Stimulated activated CD8-positive, alpha-beta memory T cell treated with anti-CD3 and anti-CD28 coated beads, Interleukin-15, amount 100 ng/mL, for 24 hours (primary cell): ENCODE measurements around the gene TGFB2.
"Not testable (repeated sequence)": the region's sequence is repeated elsewhere in the genome, so short reads cannot be mapped to it uniquely, and the experiment has no call there.

ENCODE experiments used
- DNase-seq: peaks from one replicate; pipeline ENCODE4 v3.0.0-alpha.2; 2020; ENCODE audit warnings: low read depth

TGFB2 gene

DNA sequence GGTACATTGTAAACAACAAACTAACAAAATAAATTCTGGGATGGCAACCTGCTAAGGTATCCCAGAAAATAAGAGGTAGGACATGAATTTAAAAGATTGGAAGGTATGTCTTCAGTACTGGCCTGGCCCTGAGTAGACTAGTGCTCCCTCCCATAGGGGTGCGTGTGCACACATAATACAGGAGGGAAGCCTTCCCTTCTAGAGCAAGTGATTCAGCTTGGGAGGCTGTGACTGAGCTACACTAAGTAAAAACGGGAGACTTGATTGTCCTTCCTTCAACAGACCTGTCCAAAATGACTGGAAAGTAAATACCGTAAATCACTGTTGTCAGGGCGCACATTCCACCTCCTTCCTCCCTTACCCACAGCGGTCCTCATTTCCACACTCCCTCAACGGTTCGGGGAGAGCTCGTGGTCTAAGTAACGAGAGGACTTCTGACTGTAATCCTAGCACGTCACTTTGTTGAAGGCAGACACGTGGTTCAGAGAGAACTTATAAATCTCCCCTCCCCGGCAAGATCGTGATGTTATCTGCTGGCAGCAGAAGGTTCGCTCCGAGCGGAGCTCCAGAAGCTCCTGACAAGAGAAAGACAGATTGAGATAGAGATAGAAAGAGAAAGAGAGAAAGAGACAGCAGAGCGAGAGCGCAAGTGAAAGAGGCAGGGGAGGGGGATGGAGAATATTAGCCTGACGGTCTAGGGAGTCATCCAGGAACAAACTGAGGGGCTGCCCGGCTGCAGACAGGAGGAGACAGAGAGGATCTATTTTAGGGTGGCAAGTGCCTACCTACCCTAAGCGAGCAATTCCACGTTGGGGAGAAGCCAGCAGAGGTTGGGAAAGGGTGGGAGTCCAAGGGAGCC, at the start of gene TGFB2:
TSS of gene TGFB2 (plus strand) at position 523 of the 859 bp plus-strand sequence. CDS start 1,366 bp downstream, outside the sequence.
- no peak for DNase-seq

DNA sequence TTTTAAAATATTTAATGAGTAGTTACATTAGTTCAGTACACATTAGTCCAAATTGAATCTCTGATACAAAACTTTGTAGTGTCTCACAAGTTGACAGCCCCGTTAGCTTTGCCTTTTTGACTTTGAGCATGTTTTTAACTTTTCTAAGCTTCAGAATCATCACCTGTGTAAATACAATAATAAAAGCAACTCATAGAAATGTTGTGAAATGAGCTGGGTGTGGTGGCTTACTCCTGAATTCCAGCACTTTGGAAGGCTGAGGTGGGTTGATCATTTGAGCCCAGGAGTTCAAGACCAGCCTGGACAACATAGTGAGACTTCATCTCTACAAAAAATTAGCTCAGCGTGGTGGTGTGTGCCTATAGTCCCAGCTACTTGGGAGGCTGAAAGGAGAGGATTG, 49.0 kb upstream of the TGFB2 start:
- DNase-seq: no peak

DNA sequence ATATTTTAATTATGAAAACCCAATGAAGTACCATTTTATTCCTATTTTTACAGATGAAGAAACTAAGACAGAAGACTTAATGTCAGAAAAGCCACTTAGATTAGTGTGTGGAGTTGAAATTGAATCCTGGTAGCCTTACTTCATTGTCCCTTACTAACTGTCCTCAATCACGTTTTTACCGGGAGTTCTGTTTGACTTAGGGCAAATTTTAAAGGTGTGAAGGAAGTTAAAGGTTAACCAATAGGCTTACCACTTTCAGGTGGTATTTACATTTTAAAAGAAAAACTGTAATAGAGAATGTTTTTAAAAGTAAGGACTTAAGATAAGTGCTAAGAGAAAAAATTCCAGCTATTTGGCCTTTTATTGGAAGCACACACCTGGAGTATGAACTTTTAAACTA, 47.7 kb upstream of the TGFB2 start:
- no peak for DNase-seq

DNA sequence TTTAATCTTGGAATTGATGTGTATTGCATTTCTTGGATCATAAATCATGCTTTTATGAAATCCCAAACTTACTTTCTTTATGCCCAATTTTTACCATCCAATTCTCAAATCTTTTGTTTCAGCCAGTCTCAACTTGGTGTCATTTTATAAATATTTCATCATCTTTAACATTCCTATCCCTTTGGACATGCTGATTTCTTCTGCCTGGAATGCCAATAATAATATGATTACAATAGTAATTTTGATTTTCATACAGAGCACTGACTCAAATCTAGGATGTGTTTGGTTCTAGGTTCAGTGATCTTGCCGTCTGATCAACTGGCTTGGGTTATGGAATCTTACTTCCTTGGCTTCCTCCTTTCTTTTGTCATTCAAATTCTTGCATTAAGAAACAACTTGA, 47.3 kb upstream of the TGFB2 start:
- no peak for DNase-seq

DNA sequence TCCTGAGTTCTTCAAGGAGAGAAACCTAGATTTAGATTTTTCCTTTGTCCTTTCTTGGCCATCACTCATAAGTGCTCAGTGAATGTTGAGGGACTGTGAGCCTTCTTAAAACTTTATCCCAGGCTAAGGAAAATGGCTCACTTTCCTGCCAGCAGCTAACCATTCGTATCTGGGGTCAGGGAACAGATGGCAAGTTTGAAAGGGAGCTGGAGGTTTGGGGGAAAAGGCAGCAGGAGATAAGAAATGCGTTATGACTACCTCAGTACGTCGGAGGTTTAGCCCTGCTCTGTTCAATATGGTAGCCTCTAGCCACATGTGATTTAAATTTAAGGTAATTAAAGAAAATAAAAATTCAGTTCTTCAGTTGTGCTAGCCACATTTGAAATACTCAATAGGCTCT, 46.7 kb upstream of the TGFB2 start:
- no peak for DNase-seq

DNA sequence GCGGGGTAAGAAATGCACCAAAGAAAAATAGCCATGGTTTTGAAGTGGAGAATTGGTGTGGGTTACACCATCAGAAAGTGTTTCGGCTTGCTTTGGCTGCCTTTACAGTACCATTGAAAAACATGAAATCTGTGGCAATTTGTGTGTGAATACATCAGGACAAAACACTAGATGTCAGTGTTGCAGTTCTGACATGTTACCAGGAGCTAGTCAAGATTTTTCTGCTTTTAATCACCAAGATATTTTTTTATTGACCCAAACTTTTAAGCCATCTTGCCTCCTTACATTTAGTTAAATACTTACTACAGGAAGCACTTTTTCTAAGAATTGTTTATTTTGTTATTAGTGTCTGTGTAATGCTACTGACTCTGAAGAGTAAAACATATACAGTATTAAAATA, 45.7 kb upstream of the TGFB2 start:
- no peak for DNase-seq

DNA sequence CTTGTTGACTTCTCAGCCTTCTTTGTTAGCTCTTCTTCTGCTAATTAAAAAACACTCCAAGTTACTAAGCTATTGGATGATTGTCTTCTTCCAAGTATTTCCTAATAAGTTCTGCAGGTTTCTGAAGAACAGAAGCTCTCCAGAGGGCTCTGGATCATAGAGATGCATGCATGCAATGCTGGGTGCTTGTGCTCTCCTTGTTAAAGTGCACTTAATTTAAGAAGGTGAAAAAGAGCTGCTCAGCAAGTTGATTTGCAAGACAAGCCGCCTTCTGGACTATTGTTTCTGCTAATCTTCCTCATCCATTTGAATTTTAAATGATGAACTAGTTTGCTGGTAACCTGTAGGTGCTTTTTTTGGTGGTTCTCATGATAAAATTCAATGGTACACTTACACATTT, 43.9 kb upstream of the TGFB2 start:
- DNase-seq: no peak

DNA sequence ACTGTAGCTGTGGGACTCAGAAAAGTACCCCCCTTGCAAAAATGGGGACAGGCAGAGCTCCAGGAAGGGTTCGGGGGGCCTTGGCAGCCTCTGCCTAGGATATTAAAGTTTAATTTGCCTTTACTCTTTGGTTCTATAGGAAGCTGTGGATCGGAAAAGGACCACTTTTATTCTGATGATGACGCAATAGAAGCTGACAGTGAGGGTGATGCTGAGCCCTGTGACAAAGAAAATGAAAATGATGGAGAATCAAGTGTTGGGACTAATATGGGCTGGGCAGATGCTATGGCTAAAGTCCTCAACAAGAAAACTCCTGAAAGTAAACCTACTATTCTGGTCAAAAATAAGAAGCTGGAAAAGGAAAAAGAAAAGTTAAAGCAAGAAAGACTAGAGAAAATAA, 43.0 kb upstream of the TGFB2 start:
- no peak for DNase-seq

DNA sequence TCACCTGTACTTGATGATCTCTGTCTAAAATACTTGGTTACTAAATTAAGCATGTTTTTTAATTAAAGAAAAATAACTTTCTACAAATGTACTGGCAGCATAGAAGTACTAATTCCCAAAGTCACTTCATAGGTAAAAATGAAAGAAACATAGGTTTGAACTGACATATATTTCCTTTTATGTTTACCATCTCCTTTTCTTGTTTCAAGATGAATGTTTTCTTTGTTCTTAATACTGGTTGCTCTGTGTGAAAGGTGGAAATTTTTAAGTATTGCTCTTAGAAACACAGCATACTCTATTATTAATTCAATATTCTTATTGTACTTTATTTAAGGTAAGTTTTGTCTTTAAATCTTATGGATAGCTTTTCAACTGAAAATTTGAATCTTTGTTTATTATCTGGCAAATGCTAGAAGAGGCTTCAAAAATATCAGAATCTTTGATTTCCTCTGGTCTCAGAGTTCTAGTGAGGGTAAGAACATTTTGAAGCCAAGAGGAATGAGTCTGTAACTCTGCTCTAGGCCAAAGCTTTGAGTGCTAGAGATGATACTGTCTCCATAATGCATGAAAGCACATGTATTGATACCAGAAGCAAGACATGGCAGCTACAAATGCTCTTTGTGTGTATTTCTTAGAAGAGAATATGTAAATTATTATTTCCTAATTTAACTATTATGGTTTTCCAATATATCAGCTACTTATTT, 41.8 kb upstream of the TGFB2 start:
- DNase-seq: no peak

DNA sequence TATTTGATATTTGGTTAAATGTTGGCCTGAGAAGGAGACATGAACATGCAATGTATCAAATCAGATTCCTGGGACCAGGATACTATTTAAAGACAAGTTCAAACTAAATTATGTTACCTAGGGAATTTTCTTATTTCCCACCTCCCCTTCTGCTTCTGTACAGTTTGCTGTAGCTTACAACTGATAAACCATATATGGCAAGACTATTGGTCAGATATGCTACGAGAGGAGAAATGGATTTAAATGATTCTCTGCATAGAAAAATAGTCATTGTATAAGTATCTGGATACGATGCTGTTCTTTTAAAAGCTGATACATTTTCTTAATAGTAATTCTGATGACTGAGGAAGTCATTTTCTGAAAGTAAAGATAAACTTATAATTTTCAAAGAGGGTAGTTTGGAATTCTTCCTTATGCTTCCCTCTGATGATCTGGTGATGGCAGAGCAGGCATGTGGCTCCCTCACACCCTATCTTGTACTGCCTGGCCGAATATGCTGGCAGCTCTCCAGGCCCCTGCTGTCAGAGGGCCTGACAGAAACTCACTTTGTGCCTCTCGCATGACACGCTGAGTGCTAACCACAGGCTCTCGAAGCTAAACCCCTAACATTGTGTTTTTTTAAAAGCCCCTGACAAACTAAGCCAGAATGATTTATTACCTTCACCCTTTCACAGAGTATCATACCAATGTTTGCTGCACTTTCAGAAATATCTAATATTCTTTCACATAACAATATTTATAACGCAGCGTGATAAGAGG, 40.7 kb upstream of the TGFB2 start:
- DNase-seq: no peak

DNA sequence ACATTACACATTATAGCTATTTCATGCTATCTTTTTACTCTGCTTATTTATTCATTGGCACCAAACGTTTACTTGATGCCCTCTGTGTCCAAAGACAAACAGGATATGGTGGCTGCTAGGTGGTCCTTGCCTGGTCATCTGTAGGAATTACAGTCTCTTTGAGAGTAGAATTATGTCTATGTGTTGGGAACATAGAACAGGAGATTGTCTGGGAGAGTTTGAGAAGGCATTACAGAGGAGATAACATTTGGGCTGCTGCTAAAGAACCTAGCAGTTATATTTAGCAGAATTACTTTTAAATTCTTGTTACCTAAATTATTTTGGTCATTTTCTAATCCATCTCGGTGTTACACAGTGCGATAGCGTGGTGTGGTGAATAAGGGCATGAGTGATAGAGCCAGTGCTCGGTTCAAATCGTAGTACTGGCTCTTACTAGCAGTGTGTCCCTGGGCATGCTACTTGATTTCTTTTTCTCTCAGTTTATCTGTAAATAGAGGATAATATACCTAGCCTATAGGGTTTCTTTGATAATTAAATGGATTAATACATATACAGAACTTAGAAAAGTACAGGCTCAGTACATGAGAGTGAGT, 39.6 kb upstream of the TGFB2 start:
- no peak for DNase-seq

DNA sequence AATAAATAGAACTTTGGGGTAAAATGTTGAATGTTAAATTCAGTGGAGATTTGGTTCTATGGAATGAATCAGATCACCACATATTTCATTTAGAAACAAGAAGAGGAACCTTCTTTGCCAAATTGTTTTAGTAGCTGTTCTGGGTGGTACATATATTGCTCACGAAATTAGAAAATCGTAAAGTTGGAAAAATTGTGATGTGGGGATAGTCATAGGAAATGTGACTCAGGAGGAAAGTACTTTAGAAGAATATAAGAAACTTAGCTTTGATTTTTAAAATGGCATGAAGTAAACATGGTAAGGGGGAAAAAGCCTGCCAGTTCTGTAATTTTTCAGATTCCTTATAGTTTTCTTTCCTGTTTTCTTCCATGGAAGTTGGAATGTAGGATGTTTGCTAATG, 32.6 kb upstream of the TGFB2 start:
- no peak for DNase-seq

DNA sequence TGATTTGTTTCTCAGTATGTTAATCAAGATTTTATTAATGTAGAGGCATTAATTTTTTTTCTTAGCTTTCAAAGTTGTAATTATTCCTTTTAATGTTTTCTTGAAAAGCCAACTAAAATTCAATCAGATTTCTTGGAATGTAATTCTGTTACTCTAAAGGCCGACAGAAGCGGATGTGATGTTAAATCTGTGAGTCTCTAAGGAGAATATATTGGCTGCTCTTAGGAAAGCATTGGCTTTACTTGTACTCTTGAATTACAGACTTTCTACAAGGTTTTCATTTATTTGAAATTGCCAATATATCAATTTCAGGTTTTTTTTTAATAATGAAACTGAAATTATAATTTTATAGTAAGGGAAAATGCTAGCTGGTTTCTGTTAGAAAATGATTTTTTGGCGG, 30.8 kb upstream of the TGFB2 start:
- DNase-seq: no peak

DNA sequence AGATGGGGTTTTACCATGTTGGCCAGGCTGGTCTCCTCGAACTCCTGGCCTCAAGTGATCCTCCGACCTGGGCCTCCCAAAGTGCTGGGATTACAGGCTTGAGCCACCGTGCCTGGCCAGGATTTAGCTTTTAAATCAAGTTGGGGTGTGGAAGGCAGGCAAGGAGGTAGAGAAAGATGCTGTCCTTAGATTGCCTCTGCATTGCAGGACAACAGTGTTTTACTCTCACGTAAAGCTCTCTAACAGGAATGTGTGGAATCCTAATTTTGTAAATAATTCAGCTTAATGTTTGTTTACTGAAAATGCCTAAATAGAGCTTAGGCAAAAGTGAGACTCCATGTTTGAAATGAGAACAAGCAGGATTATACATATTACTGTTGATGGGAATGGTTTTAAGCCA, 29.5 kb upstream of the TGFB2 start:
- DNase-seq: no peak

DNA sequence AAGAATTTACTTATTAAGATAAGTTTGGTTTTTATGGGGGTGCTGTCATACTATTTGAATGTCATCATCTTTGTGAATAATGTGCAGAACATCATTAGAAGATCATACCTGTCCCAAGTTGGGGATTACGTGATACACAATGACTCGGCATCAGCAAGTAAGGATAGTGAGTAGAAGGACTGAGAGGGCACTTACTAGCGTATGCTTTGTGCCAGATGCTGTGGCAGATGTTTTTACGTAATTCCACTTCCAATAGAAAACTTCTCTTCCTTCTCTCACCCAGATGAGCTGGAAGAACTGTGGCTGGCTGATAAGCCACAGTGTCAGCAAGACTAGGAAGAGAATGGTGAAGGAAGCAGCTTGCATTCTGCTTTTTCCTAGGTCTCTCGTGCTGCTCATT, 28.1 kb upstream of the TGFB2 start:
- no peak for DNase-seq

DNA sequence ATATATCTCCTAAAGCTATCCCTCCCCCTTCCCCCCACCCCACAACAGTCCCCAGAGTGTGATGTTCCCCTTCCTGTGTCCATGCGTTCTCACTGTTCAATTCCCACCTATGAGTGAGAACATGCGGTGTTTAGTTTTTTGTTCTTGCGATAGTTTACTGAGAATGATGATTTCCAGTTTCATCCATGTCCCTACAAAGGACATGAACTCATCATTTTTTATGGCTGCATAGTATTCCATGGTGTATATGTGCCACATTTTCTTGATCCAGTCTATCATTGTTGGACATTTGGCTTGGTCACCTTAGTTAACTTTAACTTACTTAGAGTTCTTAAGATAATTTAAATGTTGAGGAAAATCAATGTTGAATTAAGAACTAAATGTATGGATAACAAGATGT, 25.0 kb upstream of the TGFB2 start:
- DNase-seq: not testable (repeated sequence)

DNA sequence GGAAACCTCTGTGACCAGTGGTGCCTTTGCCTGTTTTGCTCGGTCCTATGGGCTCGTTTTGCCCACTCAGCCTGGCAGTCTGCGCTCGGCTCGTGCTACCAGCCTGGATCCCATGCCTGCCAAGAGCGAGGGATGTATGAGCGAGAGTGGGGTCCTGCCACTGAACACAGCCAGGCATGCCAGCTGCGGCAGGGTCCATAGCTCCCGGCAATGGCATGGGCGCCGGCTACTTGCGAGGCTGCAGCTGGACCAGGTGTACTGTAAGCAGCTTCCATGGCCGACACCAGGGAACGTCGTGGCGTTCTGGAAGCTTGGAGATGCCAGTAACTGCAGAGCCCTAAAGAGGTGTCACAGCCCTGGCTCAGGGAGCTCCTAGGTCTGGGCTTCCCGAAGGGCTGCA, 22.4 kb upstream of the TGFB2 start:
- DNase-seq: no peak

DNA sequence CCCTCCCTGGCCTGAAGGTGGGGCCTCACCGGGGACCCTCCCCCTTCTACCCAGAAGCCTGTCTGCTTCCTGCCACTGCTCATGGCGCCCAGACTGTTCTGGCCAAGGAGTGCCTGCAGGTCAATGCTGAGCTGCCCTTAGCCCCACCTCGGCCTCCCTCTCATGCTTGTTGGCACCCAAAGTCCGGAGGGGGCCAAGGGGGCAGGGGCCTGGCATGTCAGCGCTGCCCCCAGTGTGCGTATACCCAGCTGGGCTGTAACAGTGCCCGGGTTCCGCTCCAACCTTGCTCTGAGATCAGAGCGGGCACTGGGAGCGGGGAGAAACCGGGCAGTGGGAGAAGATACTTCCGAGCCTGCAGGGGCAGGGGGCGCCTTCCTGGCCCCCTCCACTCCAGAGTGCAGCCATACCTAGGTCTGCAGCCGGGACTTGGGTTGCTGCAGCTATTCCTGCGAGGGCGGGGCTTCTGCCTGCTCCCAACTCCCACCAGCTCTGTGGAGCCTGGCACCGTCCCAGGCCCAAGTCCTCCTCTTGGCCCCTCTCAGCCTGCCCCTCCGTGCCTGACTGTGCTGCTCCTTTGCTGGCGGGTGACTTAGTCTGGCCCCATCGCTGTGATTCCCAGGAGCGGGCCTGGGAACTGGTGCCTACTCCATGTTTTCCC, 21.4 kb upstream of the TGFB2 start:
- no peak for DNase-seq

DNA sequence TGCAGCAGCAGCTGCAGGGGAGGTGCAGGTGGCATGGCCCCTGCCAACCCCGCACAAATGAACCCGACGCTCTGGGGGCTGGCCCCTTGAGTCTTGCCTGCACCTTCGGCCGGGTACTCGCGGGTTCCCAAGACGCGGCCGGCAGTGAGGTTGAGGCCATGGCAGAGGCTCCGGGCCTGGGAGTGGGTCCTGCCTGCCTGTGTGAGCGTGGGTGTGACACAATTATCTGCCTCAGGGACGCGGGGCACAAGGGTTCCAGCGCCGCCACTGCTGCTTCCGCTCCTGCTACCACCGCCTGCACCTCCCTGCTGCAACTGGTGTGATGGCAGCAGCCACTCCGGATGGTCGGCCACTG, 20.9 kb upstream of the TGFB2 start:
- DNase-seq: no peak

DNA sequence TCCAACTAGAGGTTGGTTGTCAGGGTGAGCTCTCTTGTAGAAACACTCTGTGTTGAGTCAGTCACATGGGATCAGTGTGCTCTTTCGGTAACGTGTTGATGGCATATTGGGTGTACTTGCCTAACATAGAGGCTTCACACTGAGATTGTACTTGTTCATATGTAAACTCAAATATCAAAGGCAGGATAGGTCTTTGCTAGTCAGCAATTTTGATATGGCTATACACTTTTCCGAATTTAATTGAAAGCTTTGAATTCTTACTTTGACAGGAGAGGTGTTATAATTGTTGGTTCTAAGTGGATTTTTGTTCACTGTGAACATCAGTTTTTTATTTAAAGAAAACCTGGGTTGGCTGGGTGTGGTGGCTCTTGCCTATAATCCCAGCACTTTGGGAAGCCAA, 16.4 kb upstream of the TGFB2 start:
- no peak for DNase-seq

DNA sequence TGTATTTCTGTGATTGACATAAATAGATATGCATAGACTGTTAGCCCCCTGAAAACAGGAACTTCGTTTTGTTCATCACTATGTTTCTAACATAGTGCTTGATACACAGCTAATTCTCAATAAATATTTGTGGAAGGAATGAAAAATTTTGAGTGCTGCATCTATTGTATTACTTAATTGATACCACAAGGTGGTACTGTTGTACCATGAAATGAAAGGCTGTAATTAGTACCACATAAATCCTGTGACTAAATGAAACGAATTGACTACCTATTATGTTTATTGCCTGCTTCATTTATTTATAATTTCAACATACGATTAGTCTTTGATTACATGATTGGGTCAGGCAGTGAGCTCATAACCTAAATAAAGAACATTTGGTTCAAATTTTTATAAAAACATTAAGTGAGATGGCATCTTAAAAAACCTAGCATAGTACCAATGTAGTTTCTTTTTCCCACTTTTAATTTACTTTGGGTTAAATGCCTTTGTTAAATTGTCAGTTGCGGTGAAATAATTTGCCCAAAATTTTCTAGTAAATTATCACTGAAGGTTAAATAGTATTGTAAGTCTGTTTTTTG, 15.0 kb upstream of the TGFB2 start:
- DNase-seq: no peak

DNA sequence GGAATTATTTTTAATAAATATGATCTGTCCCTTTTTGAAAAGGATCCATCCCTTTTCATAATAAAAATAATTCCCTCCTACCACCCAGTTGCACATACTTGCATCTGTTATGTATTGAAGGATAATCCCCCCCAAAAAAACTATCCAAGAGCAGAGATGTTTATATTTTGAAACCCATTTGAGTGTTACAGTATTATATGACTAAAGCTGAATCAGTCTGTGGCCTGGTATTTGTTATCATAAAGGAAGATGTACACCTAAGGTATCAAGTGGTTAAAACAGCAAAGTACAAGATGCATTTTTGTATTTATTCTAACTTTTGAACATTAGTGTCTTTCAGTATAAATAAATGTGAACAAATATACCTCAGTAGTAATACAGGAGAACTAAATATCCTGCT, 12.7 kb upstream of the TGFB2 start:
- no peak for DNase-seq
